Mucosa of rectum (tissue), 2 donors: ENCODE data around the gene PTOV1.

Source experiments
- H3K27ac ChIP-seq, 2 donors: one replicate each; pipeline ENCODE4 v1.7.0; 2013; ENCODE audit warnings: inconsistent platforms in 2 of 2, low read depth in 2 of 2, low read length in 2 of 2
- H3K27me3 ChIP-seq, 2 donors: one replicate each; pipeline ENCODE4 v1.7.0; 2013; ENCODE audit warnings: low read length in 2 of 2; ENCODE audit not compliant: control insufficient read depth in 2 of 2, insufficient read depth in 2 of 2
- H3K36me3 ChIP-seq, 2 donors: one replicate each; pipeline ENCODE4 v1.7.0; 2013; ENCODE audit warnings: low read length in 2 of 2; ENCODE audit not compliant: control insufficient read depth in 2 of 2, insufficient read depth in 2 of 2
- H3K4me1 ChIP-seq, 2 donors: one replicate each; pipeline ENCODE4 v1.7.0; 2013; ENCODE audit warnings: low read length in 2 of 2, mild to moderate bottlenecking in 1 of 2; ENCODE audit not compliant: control insufficient read depth in 2 of 2, insufficient read depth in 2 of 2
- H3K4me3 ChIP-seq, 2 donors: one replicate each; pipeline ENCODE4 v1.7.0; 2013; ENCODE audit warnings: low read length in 2 of 2
- H3K9ac ChIP-seq, 2 donors: one replicate each; pipeline ENCODE4 v1.7.0; 2013; ENCODE audit warnings: low read length in 2 of 2, low read depth in 1 of 2, mild to moderate bottlenecking in 1 of 2
- H3K9me3 ChIP-seq, 2 donors: one replicate each; pipeline ENCODE4 v1.7.0; 2013; ENCODE audit warnings: low read length in 2 of 2; ENCODE audit not compliant: control insufficient read depth in 2 of 2
- donor health status: healthy.
- donor health status: Normal muscosa, but diverticular disease.

The PTOV1 gene

GRCh38 chr19:49840736-49841249 is 10.2 kb upstream of the PTOV1 start:
- Histone ChIP-seq H3K36me3 (peaks cover 22 to 33% of the 10 kb centered on the region in 2 donors), H3K9ac (no peak overlapping the region), H3K4me3 (no peak overlapping the region), H3K9me3 (no peaks in the 10 kb centered on the region), H3K27me3 (no peaks in the 10 kb centered on the region), H3K27ac (no peak overlapping the region), H3K4me1 (no peaks in the 10 kb centered on the region)

- no peaks in the 10 kb centered on the region for H3K9me3 ChIP-seq
- H3K27me3 ChIP-seq, result no peaks in the 10 kb centered on the region
- no peak overlapping the region for H3K9ac ChIP-seq
- H3K4me3 ChIP-seq, result no peak overlapping the region
- peaks cover 11 to 20% of the 10 kb centered on the region in 2 donors for H3K36me3 ChIP-seq
- no peaks in the 10 kb centered on the region for H3K4me1 ChIP-seq
- H3K27ac ChIP-seq, result no peak overlapping the region
These were observed 7.7 kb upstream of the PTOV1 start for GRCh38 chr19:49843265-49843664.

- Histone ChIP-seq H3K4me1 (no peaks in the 10 kb centered on the region), H3K27me3 (no peaks in the 10 kb centered on the region), H3K4me3 (no peak overlapping the region), H3K9ac (no peak overlapping the region), H3K36me3 (peaks cover 4 to 10% of the 10 kb centered on the region in 2 donors), H3K9me3 (no peaks in the 10 kb centered on the region), H3K27ac (no peak overlapping the region)
These were observed 6.5 kb upstream of the PTOV1 start for GRCh38 chr19:49844138-49845095.

- H3K36me3 ChIP-seq, result peaks cover 0 to 4% of the 10 kb centered on the region in 2 donors
- no peak overlapping the region for H3K9ac ChIP-seq
- H3K27ac ChIP-seq, result no peak overlapping the region
- H3K4me3 ChIP-seq, result no peak overlapping the region
- H3K27me3 ChIP-seq, result no peaks in the 10 kb centered on the region
- H3K9me3 ChIP-seq, result no peaks in the 10 kb centered on the region
- peaks cover 7% of the 10 kb centered on the region in 2 donors for H3K4me1 ChIP-seq
These were observed 5.5 kb upstream of the PTOV1 start for GRCh38 chr19:49845414-49845813.

GRCh38 chr19:49846408-49846807 is 4.6 kb upstream of the PTOV1 start:
- Histone ChIP-seq H3K27me3 (no peaks in the 10 kb centered on the region), H3K4me1 (peaks cover 7% of the 10 kb centered on the region in 2 donors), H3K9me3 (no peaks in the 10 kb centered on the region), H3K36me3 (no peaks in the 10 kb centered on the region), H3K27ac (no peak overlapping the region), H3K4me3 (no peak overlapping the region), H3K9ac (no peak overlapping the region)

GRCh38 chr19:49847731-49848696 is 2.9 kb upstream of the PTOV1 start:
- Histone ChIP-seq H3K9me3 (no peaks in the 10 kb centered on the region), H3K4me3 (no peak overlapping the region), H3K36me3 (no peaks in the 10 kb centered on the region), H3K4me1 (peaks cover 17 to 19% of the 10 kb centered on the region in 2 donors), H3K9ac (no peak overlapping the region), H3K27ac (no peak overlapping the region), H3K27me3 (no peaks in the 10 kb centered on the region)

- no peak overlapping the region for H3K27ac ChIP-seq
- H3K9me3 ChIP-seq, result no peaks in the 10 kb centered on the region
- no peaks in the 10 kb centered on the region for H3K27me3 ChIP-seq
- no peak overlapping the region for H3K9ac ChIP-seq
- H3K4me3 ChIP-seq, result no peak overlapping the region
- no peaks in the 10 kb centered on the region for H3K36me3 ChIP-seq
- peaks cover 17 to 20% of the 10 kb centered on the region in 2 donors for H3K4me1 ChIP-seq
These were observed 2.0 kb upstream of the PTOV1 start for GRCh38 chr19:49848938-49849337.

GRCh38 chr19:49849433-49850220 is 1.3 kb upstream of the PTOV1 start:
- H3K4me1 ChIP-seq, result peaks cover 17 to 20% of the 10 kb centered on the region in 2 donors
- H3K4me3 ChIP-seq, result peak overlapping the region; percentile 93 to 96
- no peaks in the 10 kb centered on the region for H3K36me3 ChIP-seq
- H3K27ac ChIP-seq, result peak overlapping the region; percentile 97 to 99
- no peaks in the 10 kb centered on the region for H3K9me3 ChIP-seq
- no peaks in the 10 kb centered on the region for H3K27me3 ChIP-seq
- peak overlapping the region in 1 of 2 donors; percentile 100 for H3K9ac ChIP-seq

GRCh38 chr19:49850221-49850486 is 805 bp upstream of the PTOV1 start:
- no peaks in the 10 kb centered on the region for H3K9me3 ChIP-seq
- peak overlapping the region; percentile 93 to 96 for H3K4me3 ChIP-seq
- H3K27me3 ChIP-seq, result no peaks in the 10 kb centered on the region
- H3K27ac ChIP-seq, result peak overlapping the region; percentile 97 to 99
- peaks cover 17 to 20% of the 10 kb centered on the region in 2 donors for H3K4me1 ChIP-seq
- H3K9ac ChIP-seq, result peak overlapping the region; percentile 99 to 100
- peaks cover 0 to 2% of the 10 kb centered on the region in 2 donors for H3K36me3 ChIP-seq
